ENCODE results near the gene IL4. TPM values are rescaled to one million over a fixed set of nuclear protein-coding genes. Genes with fewer than 3 reads are reported as not detected.

IL4 gene
- total and polyA plus RNA-seq, 2 of the 13 experiments (the other 11 are each of a cell fraction or from before 2014, with no cell fraction given) = not detected

DNA sequence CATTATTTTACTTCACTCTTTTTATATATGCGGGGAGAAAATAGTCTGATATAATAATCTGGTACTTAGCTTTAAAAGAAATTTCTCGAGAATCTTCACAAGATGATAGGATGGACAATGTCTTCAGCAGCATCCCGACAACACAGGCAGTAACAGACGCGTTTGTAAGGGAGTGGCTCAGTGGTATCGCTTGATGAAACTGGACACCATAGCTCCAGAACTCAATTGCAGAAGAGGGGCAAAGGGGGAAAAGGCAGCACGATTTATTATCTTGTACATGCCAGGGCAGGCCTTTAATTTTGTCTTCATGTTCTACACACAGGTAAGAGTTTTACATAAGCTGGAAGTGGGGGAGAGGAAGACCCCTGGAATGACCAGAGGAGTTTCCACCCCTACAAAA is 15.7 kb downstream of the IL4 start:
- no peaks in the 10 kb centered on the region for H3K36me3 ChIP-seq (replicated peaks in 1 of 2; ENCODE audit: control insufficient read depth in 1 of 2, insufficient read depth in 2 of 2, low read length in 2 of 2)
- in situ Hi-C loops (cut with HindIII; ENCODE audit: extremely low pct_ligation_motif_present, low pct_unique_long_range_greater_than_20kb) (no loop called here), intact Hi-C loops (cut with micrococcal nuclease; ENCODE audit: unreplicated experiment) (no loop called here)
- no peak overlapping the region for H3K4me2 ChIP-seq (ENCODE audit: low read depth, low read length)
- H3K9ac ChIP-seq (ENCODE audit: insufficient read depth, low read depth, low read length) = no peak overlapping the region
- TF ChIP-seq, protein P1, sequence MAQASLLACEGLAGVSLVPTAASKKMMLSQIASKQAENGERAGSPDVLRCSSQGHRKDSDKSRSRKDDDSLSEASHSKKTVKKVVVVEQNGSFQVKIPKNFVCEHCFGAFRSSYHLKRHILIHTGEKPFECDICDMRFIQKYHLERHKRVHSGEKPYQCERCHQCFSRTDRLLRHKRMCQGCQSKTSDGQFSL (CRISPR knock-in tag; IDR thresholded peaks at IDR 0.05) = no peak
- TF ChIP-seq GATAD1 (CRISPR knock-in tag; IDR thresholded peaks at IDR 0.05) = no peak
- TF ChIP-seq JARID2 (CRISPR knock-in tag; IDR thresholded peaks at IDR 0.05; ENCODE audit: insufficient replicate concordance) = no peak
- TF ChIP-seq ZFP36L2 (CRISPR knock-in tag; IDR thresholded peaks at IDR 0.05) = no peak
- no peaks in the 10 kb centered on the region for H3K27me3 ChIP-seq (ENCODE audit: control insufficient read depth in 1 of 2, insufficient read depth in 2 of 2, low read length in 2 of 2)
- ATAC-seq (no peak), FAIRE-seq (no peak), DNase-seq (ENCODE audit: low spot score) (no peak)
- BruUV-seq (replicated peaks) = no TSS peak
- no peak overlapping the region for H3K4me3 ChIP-seq (replicated peaks in 1 of 3; ENCODE audit: insufficient read depth in 1 of 3, low read depth in 2 of 3, low read length in 3 of 3)
- H3K4me1 ChIP-seq (ENCODE audit: insufficient read depth, low read length) = no peaks in the 10 kb centered on the region
- no peaks in the 10 kb centered on the region for H3K79me2 ChIP-seq (ENCODE audit: insufficient read depth, low read length)
- no peaks in the 10 kb centered on the region for H4K20me1 ChIP-seq (ENCODE audit: insufficient read depth, low read length)
- ChIA-PET CTCF (ENCODE audit: low intra/inter-chr PET ratio, low total read pairs) (no interaction called here), POLR2A (no interaction called here)
- H2AFZ ChIP-seq (ENCODE audit: low read length) = no peak overlapping the region
- 90% methylated on average over 7 of the region's 7 CpGs for WGBS (ENCODE audit: low lambda C conversion rate)
- H3K9me3 ChIP-seq (ENCODE audit: low read length) = no peaks in the 10 kb centered on the region
- H3K27ac ChIP-seq (ENCODE audit: extremely low read length, insufficient read depth, low read length) = no peak overlapping the region

DNA sequence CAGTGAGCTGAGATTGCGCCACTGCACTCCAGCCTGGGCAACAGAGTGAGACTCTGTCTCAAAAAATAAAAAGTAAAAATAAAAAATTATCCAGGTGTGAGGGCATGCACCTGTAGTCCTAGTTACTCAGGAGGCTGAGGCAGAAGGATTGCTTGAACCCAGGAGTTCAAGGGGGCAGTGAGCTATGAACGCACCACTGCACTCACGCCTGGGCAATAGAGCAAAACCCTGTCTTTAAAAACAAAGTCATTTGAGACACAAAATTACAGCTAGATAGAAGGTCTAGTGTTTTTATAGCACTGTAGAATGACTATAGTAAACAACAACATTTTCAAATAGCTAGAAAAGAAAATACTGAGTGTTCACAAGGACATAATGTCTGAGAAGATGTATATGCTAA is 16.4 kb downstream of the IL4 start:
- no peak for DNase-seq (ENCODE audit: low spot score)
- ChIA-PET POLR2A (no interaction called here), CTCF (ENCODE audit: low intra/inter-chr PET ratio, low total read pairs) (no interaction called here)
- no peak overlapping the region for H3K4me2 ChIP-seq (ENCODE audit: low read depth, low read length)
- intact Hi-C loops (cut with micrococcal nuclease; ENCODE audit: unreplicated experiment) = no loop called here
- no peaks in the 10 kb centered on the region for H3K4me1 ChIP-seq (ENCODE audit: insufficient read depth, low read length)
- no peaks in the 10 kb centered on the region for H3K27me3 ChIP-seq (ENCODE audit: control insufficient read depth in 1 of 2, insufficient read depth in 2 of 2, low read length in 2 of 2)
- no peak overlapping the region for H3K9ac ChIP-seq (ENCODE audit: insufficient read depth, low read depth, low read length)
- H3K4me3 ChIP-seq (replicated peaks in 1 of 3; ENCODE audit: insufficient read depth in 1 of 3, low read depth in 2 of 3, low read length in 3 of 3) = no peak overlapping the region
- no peaks in the 10 kb centered on the region for H3K36me3 ChIP-seq (replicated peaks in 1 of 2; ENCODE audit: control insufficient read depth in 1 of 2, insufficient read depth in 2 of 2, low read length in 2 of 2)
- no peak overlapping the region for H3K27ac ChIP-seq (ENCODE audit: extremely low read length, insufficient read depth, low read length)
- 99% methylated on average over 3 of the region's 3 CpGs for WGBS (ENCODE audit: low lambda C conversion rate)
- no peak for ATAC-seq
- no peaks in the 10 kb centered on the region for H3K79me2 ChIP-seq (ENCODE audit: insufficient read depth, low read length)
- in situ Hi-C loops (cut with HindIII; ENCODE audit: extremely low pct_ligation_motif_present, low pct_unique_long_range_greater_than_20kb) = no loop called here
- BruUV-seq (replicated peaks) = no TSS peak
- no peaks in the 10 kb centered on the region for H4K20me1 ChIP-seq (ENCODE audit: insufficient read depth, low read length)
- H3K9me3 ChIP-seq (ENCODE audit: low read length) = no peaks in the 10 kb centered on the region
- no peak for FAIRE-seq
- no peak overlapping the region for H2AFZ ChIP-seq (ENCODE audit: low read length)
- TF ChIP-seq FOXM1 (CRISPR knock-in tag; IDR thresholded peaks at IDR 0.05) (no peak), ZC3H13 (CRISPR knock-in tag; IDR thresholded peaks at IDR 0.05) (no peak), ZNF292 (CRISPR knock-in tag; IDR thresholded peaks at IDR 0.05; ENCODE audit: borderline replicate concordance, low read depth) (no peak), DPF2 (CRISPR knock-in tag; IDR thresholded peaks at IDR 0.05; ENCODE audit: borderline replicate concordance, low read depth) (no peak), ZNF383 (CRISPR knock-in tag; IDR thresholded peaks at IDR 0.05; ENCODE audit: borderline replicate concordance) (no peak), ZNF263 (CRISPR knock-in tag; IDR thresholded peaks at IDR 0.05) (no peak), KMT2A (CRISPR knock-in tag; IDR thresholded peaks at IDR 0.05) (no peak), HNRNPLL (IDR thresholded peaks at IDR 0.05; ENCODE audit: low read depth, low read length, poor library complexity, severe bottlenecking) (no peak)
- TF ChIP-seq, protein P2, sequence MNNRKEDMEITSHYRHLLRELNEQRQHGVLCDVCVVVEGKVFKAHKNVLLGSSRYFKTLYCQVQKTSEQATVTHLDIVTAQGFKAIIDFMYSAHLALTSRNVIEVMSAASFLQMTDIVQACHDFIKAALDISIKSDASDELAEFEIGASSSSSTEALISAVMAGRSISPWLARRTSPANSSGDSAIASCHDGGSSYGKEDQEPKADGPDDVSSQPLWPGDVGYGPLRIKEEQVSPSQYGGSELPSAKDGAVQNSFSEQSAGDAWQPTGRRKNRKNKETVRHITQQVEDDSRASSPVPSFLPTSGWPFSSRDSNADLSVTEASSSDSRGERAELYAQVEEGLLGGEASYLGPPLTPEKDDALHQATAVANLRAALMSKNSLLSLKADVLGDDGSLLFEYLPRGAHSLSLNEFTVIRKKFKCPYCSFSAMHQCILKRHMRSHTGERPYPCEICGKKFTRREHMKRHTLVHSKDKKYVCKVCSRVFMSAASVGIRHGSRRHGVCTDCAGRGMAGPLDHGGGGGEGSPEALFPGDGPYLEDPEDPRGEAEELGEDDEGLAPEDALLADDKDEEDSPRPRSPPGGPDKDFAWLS (CRISPR knock-in tag; IDR thresholded peaks at IDR 0.05; ENCODE audit: borderline replicate concordance) = no peak
- TF ChIP-seq, protein P3, sequence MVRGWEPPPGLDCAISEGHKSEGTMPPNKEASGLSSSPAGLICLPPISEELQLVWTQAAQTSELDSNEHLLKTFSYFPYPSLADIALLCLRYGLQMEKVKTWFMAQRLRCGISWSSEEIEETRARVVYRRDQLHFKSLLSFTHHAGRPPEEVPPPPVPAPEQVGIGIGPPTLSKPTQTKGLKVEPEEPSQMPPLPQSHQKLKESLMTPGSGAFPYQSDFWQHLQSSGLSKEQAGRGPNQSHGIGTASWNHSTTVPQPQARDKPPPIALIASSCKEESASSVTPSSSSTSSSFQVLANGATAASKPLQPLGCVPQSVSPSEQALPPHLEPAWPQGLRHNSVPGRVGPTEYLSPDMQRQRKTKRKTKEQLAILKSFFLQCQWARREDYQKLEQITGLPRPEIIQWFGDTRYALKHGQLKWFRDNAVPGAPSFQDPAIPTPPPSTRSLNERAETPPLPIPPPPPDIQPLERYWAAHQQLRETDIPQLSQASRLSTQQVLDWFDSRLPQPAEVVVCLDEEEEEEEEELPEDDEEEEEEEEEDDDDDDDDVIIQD (CRISPR knock-in tag; IDR thresholded peaks at IDR 0.05; ENCODE audit: low read depth) = no peak

All from HepG2 (cell line).